ENCODE data around the gene SALL3. TPM values are rescaled to one million over a fixed set of nuclear protein-coding genes. Genes with fewer than 3 reads are reported as not detected.
A peak's percentile ranks its signal among the peaks of the same experiment; 100 is the strongest.

The SALL3 gene
- total and polyA plus RNA-seq, 2 experiments from 2014 or later: 16.9 to 39.8 TPM

- TF ChIP-seq ZNF462 (CRISPR knock-in tag; IDR thresholded peaks at IDR 0.05) (no peak), ZNF114 (CRISPR knock-in tag; IDR thresholded peaks at IDR 0.05) (no peak), STAT1 (IDR thresholded peaks at IDR 0.05; ENCODE audit: unreplicated experiment) (no peak), CTCF (conservative IDR thresholded peaks at IDR 0.05; ENCODE audit: low read depth in 2 of 2) (no peak), CREB1 (CRISPR knock-in tag; IDR thresholded peaks at IDR 0.05; ENCODE audit: low read depth) (no peak)
Measured at GRCh38 chr18:78953566-78953965, 26.1 kb upstream of the SALL3 start (continued).

- Histone ChIP-seq H3K27me3 (ENCODE audit: insufficient read depth) (no peaks in the 10 kb centered on the region), H3K4me1 (ENCODE audit: insufficient read depth) (no peaks in the 10 kb centered on the region), H3K36me3 (ENCODE audit: insufficient read depth) (no peaks in the 10 kb centered on the region), H3K79me2 (replicated peaks; ENCODE audit: insufficient read depth) (no peaks in the 10 kb centered on the region), H2AFZ (peak overlapping the region; percentile 63; the same call in 1 of the 2 replicates), H3F3A (replicated peaks; ENCODE audit: low read depth) (no peaks in the 10 kb centered on the region), H3K4me3 (no peak overlapping the region), H4K20me1 (replicated peaks; ENCODE audit: insufficient read depth) (no peaks in the 10 kb centered on the region), H3K4me2 (no peak overlapping the region), H3K9me2 (ENCODE audit: insufficient read depth) (0 out of 2 replicates have a peak, but pooled peaks cover 3% of the 10 kb centered on the region), H3K27ac (ENCODE audit: low read depth) (no peak overlapping the region)
- H3K4me1 Mint-ChIP-seq: no peaks in the 10 kb centered on the region
- ATAC-seq (no peak), DNase-seq (ENCODE audit: low spot score) (no peak)
- TF ChIP-seq ZNF331 (CRISPR knock-in tag; IDR thresholded peaks at IDR 0.05; ENCODE audit: low read depth) (no peak), EZH2phosphoT487 (IDR thresholded peaks at IDR 0.05; ENCODE audit: unreplicated experiment) (no peak), REST (IDR thresholded peaks at IDR 0.05; ENCODE audit: unreplicated experiment) (no peak), CTCF (conservative IDR thresholded peaks at IDR 0.05; ENCODE audit: low read depth in 2 of 2) (no peak), POLR2AphosphoS5 (IDR thresholded peaks at IDR 0.05; ENCODE audit: low read depth) (no peak), STAT1 (IDR thresholded peaks at IDR 0.05; ENCODE audit: unreplicated experiment) (no peak), CREB1 (CRISPR knock-in tag; IDR thresholded peaks at IDR 0.05; ENCODE audit: low read depth) (no peak), EZH2 (IDR thresholded peaks at IDR 0.05; ENCODE audit: low read depth, unreplicated experiment) (no peak), ZNF114 (CRISPR knock-in tag; IDR thresholded peaks at IDR 0.05) (no peak), NANOG (IDR thresholded peaks at IDR 0.05; ENCODE audit: borderline replicate concordance) (no peak)
- H3K27me3 Mint-ChIP-seq (ENCODE audit: insufficient read depth, low read depth, poor library complexity): peaks cover 6% of the 10 kb centered on the region
- H3K36me3 Mint-ChIP-seq (ENCODE audit: low read depth): peaks cover 18% of the 10 kb centered on the region
- no peak overlapping the region for H3K27ac Mint-ChIP-seq
- peaks cover 86% of the 10 kb centered on the region for H3K9me3 Mint-ChIP-seq
- no peak overlapping the region for H3K4me3 Mint-ChIP-seq
Measured at GRCh38 chr18:78955051-78955450, 24.6 kb upstream of the SALL3 start.

Measured in GM23338 (cell line).